Stomach (tissue), 9 donors: ENCODE data around the gene WBP2. TPM values are rescaled to one million over a fixed set of nuclear protein-coding genes. Genes with fewer than 3 reads are reported as not detected.

Experiments used
- DNase-seq, 2 donors: peaks; one replicate each; pipeline versions ENCODE4 v3.0.0 to v3.0.0-alpha.2; 2013 to 2019
- H3K27ac ChIP-seq, 5 donors: fragments of 200-600 bp in 4 of 5; sonication (generic) in 4 of 5; one replicate each; pipeline ENCODE4 v1.5.1; 2013 to 2019; ENCODE audit warnings: mild to moderate bottlenecking in 1 of 5, moderate library complexity in 1 of 5
- H3K27me3 ChIP-seq, 3 donors: fragments of 200-600 bp; sonication (generic); one replicate each; pipeline ENCODE4 v1.5.1; 2017 to 2019; ENCODE audit warnings: mixed run types in 1 of 3
- H3K36me3 ChIP-seq, 4 donors: fragments of 200-600 bp; sonication (generic); 1 replicate in 3 of 4; 2 replicates in 1 of 4; pipeline ENCODE4 v1.5.1; 2016 to 2019
- H3K4me1 ChIP-seq, 4 donors: fragments of 200-600 bp; sonication (generic); one replicate each; pipeline ENCODE4 v1.5.1; 2016 to 2019
- H3K4me3 ChIP-seq, 4 donors: fragments of 200-600 bp; sonication (generic) in 3 of 4; one replicate each; pipeline ENCODE4 v1.5.1; 2016 to 2019; ENCODE audit warnings: mild to moderate bottlenecking in 1 of 4
- H3K9me3 ChIP-seq, 4 donors: fragments of 200-600 bp; sonication (generic); one replicate each; pipeline ENCODE4 v1.5.1; 2016 to 2019
- EP300 ChIP-seq: sonication (generic); formaldehyde crosslinking; IDR thresholded peaks from one replicate; pipeline ENCODE4 v1.6.1; 2017; ENCODE audit warnings: antibody characterized with exemption
- POLR2A ChIP-seq, 4 donors: fragments of 450-650 bp; IDR thresholded peaks; one replicate each; pipeline ENCODE4 v1.6.1; 2016; ENCODE audit warnings: antibody characterized with exemption in 4 of 4, control low read depth in 2 of 4, mild to moderate bottlenecking in 1 of 4, moderate library complexity in 1 of 4
- POLR2AphosphoS5 ChIP-seq, 3 donors: sonication (generic); formaldehyde crosslinking; IDR thresholded peaks; one replicate each; pipeline ENCODE4 v1.6.1; 2016; ENCODE audit warnings: antibody characterized with exemption in 3 of 3
- WGBS, 5 donors: extraction: QIAGEN DNeasy Blood & Tissue Kit in 3 of 5; methylation state at CpG; one replicate each; pipeline versions ENCODE4 v1.1.5 to v1.1.7; 2013 to 2018; 5-methylcytosine and 5-hydroxymethylcytosine counted together
- intact Hi-C: fragments of 100-400 bp; cut with DNase I; formaldehyde crosslinking; loops from one replicate; pipeline ENCODE4 v1.15.1; 2023; ENCODE audit warnings: low total_unique reads
- polyA plus RNA-seq, 3 donors: library from polyadenylated mRNA; stranded (reverse); fragments of 200-250 nt; gene quantifications; one replicate each; pipeline ENCODE4 v1.2.3, GENCODE V29; 2013
- total RNA-seq, 5 donors: library from RNA; depleted of rRNA; stranded (reverse); fragments of >200 nt; gene quantifications; one replicate each; pipeline versions ENCODE4 v1.1.0 to v1.2.3, GENCODE V29; 2014 to 2016
- TF ChIP-seq, protein P1 (sequence below), 7 experiments: fragments of 450-650 bp in 4 of 7; fragments of 200-600 bp in 3 of 7; sonication (generic) in 3 of 7; IDR thresholded peaks; one replicate each; pipeline ENCODE4 v1.5.1; 2016 to 2019; ENCODE audit warnings: antibody characterized with exemption in 7 of 7, control low read depth in 2 of 7, mild to moderate bottlenecking in 1 of 7
- donor health status: healthy with polysubstance abuse.
- donor health status: Bipolar disorder and iron deficiency.
- donor health status: healthy.

WBP2 gene
- total and polyA plus RNA-seq, 8 donors: 28.6 to 122 (median 72.5) TPM

DNA sequence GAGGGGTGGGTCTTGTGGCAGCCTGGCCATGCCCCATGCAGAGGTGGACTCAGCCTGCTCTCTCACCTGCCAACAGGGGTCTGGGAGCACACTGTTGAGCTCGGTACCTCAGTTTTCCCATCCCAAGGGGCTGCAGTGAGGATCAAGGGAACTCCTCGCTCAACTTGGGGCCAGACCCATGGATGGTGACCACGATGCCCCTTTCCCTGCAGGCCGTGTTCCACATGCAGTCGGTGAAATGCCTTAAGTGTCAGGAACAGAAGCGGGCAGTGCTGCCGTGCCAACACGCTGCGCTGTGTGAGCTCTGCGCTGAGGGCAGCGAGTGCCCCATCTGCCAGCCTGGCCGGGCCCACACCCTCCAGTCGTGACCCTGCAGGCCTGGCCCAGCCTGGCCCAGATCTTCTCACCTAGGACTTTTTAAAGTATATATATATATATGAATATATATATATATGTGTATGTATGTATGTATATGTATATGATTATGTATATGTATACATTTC is 31.0 kb downstream of the WBP2 start:
- TF ChIP-seq EP300 (no peak), POLR2A (IDR thresholded peaks at IDR 0.05) (no peak), POLR2AphosphoS5 (IDR thresholded peaks at IDR 0.05) (no peak)
- TF ChIP-seq, protein P1, sequence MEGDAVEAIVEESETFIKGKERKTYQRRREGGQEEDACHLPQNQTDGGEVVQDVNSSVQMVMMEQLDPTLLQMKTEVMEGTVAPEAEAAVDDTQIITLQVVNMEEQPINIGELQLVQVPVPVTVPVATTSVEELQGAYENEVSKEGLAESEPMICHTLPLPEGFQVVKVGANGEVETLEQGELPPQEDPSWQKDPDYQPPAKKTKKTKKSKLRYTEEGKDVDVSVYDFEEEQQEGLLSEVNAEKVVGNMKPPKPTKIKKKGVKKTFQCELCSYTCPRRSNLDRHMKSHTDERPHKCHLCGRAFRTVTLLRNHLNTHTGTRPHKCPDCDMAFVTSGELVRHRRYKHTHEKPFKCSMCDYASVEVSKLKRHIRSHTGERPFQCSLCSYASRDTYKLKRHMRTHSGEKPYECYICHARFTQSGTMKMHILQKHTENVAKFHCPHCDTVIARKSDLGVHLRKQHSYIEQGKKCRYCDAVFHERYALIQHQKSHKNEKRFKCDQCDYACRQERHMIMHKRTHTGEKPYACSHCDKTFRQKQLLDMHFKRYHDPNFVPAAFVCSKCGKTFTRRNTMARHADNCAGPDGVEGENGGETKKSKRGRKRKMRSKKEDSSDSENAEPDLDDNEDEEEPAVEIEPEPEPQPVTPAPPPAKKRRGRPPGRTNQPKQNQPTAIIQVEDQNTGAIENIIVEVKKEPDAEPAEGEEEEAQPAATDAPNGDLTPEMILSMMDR (IDR thresholded peaks at IDR 0.05): no peak
- intact Hi-C loops: no loop called here

DNA sequence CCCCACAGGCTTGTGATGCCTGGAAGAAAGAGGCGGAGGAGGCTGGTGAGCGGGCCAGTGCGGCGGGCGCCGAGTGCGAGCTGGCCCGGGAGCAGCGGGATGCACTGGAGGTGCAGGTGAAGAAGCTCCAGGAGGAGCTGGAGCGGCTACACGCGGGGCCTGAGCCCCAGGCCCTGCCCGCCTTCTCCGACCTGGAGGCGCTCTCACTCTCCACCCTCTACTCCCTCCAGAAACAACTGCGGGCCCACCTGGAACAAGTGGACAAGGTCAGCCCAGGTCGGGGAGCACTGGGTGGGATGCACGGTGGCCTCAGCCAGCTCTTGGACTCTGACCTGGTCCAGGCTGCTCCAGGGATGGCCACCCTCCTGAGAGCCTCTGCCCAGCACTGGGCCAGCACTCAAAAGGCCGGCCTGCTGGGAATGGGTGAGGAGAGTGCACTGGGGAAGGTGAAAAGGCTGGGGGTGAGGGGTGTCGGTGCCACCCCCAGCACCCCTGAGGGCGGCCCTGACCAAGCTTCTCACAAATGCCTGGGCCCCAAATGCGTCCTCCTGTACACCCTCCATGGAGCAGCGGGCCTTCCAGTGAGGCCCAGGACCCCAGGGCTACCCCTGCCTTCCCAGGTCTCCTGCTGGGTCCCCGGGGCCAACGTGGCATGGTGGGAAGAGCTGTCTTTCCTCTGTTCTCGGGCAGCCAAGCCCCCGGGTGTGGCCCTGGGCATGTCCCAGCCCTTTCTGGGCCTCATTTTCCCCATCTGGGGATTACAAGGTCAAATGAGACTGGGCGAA is 31.7 kb downstream of the WBP2 start:
- Histone ChIP-seq H3K36me3 (peaks cover 47 to 89% (median 79%) of the 10 kb centered on the region in 4 donors), H3K4me1 (peaks cover 23 to 40% (median 39%) of the 10 kb centered on the region in 4 donors), H3K27ac (peak overlapping the region in 2 of 5 donors; percentile 65 to 75), H3K9me3 (no peaks in the 10 kb centered on the region), H3K27me3 (no peaks in the 10 kb centered on the region), H3K4me3 (no peak overlapping the region)
- peak in 1 of 2 donors; percentile 4 for DNase-seq
- WGBS, 5 donors: 81 to 90% (median 85%) methylated on average over 12 to 28 of the region's 28 CpGs
- intact Hi-C loops: no loop called here
- TF ChIP-seq POLR2AphosphoS5 (IDR thresholded peaks at IDR 0.05): no peak
- TF ChIP-seq EP300: no peak
- TF ChIP-seq, protein P1 (IDR thresholded peaks at IDR 0.05): no peak
- no peak for TF ChIP-seq POLR2A (IDR thresholded peaks at IDR 0.05)

More for the DNA sequence above, 31.0 kb downstream of the WBP2 start:
- DNase-seq: peak in 1 of 2 donors; percentile 7
- peak overlapping the region in 1 of 5 donors; percentile 30 for H3K27ac ChIP-seq
- peaks cover 40 to 89% (median 79%) of the 10 kb centered on the region in 4 donors for H3K36me3 ChIP-seq
- H3K9me3 ChIP-seq: no peaks in the 10 kb centered on the region
- H3K4me3 ChIP-seq: no peak overlapping the region
- H3K27me3 ChIP-seq: no peaks in the 10 kb centered on the region
- 92 to 96% (median 94%) methylated on average over 13 of the region's 13 CpGs for WGBS, 5 donors
- H3K4me1 ChIP-seq: peaks cover 23 to 46% (median 41%) of the 10 kb centered on the region in 4 donors

DNA sequence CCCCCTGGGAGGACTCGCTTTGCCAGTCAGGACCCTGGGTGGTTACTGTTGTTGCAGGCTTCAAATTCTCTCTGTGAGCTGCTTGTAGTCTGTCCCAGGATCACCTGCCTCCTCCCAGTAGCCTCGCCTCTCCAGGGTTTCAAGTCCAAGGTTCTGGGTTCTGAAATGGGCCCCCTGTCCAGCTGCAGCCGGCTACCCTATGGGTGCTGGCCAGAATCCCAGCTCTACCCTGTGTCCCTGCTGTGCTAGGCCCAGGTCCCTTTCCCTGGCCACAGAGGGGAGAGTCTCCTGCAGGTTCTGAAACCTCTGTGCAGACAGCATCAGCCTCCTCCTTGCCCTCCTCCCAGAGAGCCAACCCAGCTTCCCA is 32.4 kb downstream of the WBP2 start:
- peaks cover 53 to 92% (median 86%) of the 10 kb centered on the region in 4 donors for H3K36me3 ChIP-seq
- TF ChIP-seq, protein P1 (IDR thresholded peaks at IDR 0.05): no peak
- TF ChIP-seq POLR2A (IDR thresholded peaks at IDR 0.05) (no peak), EP300 (no peak), POLR2AphosphoS5 (IDR thresholded peaks at IDR 0.05) (no peak)
- H3K27me3 ChIP-seq: no peaks in the 10 kb centered on the region
- WGBS, 5 donors: 24 to 58% (median 38%) methylated on average over 3 of the region's 3 CpGs
- H3K4me1 ChIP-seq: peaks cover 19 to 35% (median 33%) of the 10 kb centered on the region in 4 donors
- no peak overlapping the region for H3K4me3 ChIP-seq
- no peak for DNase-seq
- no peaks in the 10 kb centered on the region for H3K9me3 ChIP-seq
- intact Hi-C loops: no loop called here
- H3K27ac ChIP-seq: peak overlapping the region; percentile 22 to 75 (median 52)

DNA sequence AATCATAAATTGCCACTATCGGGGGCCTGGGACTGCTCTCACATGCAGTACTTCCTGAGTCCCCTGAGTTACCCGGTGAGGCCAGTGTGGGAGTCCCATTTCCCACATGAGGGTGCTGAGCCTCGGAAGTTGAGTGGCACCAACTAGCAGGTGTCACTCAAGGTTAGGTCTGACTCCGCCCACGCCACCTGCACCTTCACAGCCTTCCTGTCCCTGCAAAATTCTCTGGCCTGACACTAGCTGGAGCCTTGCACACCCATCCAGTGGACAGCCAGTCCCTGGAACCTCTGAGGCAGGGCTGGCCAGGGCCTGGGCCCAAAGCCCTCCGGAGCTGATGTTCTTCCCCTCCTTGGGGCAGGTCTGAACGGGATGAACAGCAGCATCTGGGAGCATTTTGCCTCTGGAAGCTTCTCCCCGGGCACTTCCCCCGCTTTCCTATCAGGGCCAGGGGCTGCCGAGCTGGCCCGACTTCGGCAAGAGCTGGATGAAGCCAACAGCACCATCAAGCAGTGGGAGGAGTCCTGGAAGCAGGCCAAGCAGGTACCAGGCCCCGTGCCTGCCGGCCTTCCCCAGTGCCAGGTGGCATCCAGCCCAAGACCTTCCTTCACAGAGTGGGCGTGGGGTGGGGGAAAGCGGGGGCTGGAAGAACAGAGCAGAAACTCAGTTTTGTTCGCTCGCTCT is 32.9 kb downstream of the WBP2 start:
- Histone ChIP-seq H3K36me3 (peaks cover 58 to 97% (median 91%) of the 10 kb centered on the region in 4 donors), H3K4me3 (no peak overlapping the region), H3K27me3 (no peaks in the 10 kb centered on the region), H3K4me1 (peaks cover 14 to 30% (median 28%) of the 10 kb centered on the region in 4 donors), H3K27ac (peak overlapping the region; percentile 22 to 75 (median 52)), H3K9me3 (no peaks in the 10 kb centered on the region)
- TF ChIP-seq EP300: no peak
- no peak for TF ChIP-seq POLR2AphosphoS5 (IDR thresholded peaks at IDR 0.05)
- no peak for TF ChIP-seq POLR2A (IDR thresholded peaks at IDR 0.05)
- TF ChIP-seq, protein P1 (IDR thresholded peaks at IDR 0.05): no peak
- WGBS, 5 donors: 34 to 52% (median 38%) methylated on average over 8 to 18 of the region's 18 CpGs
- intact Hi-C loops: no loop called here
- DNase-seq: peak; percentile 76 to 88
